DND-41 (cell line): ENCODE results near the gene EEF1AKMT2.

Experiments used
- EZH2 ChIP-seq: IDR thresholded peaks from 3 replicates; pipeline ENCODE4 v1.6.1; 2012; ENCODE audit warnings: borderline replicate concordance, low read depth, mild to moderate bottlenecking, moderate library complexity, low read length, inconsistent platforms; ENCODE audit not compliant: severe bottlenecking
- TF ChIP-seq, protein P1 (sequence below): IDR thresholded peaks from 2 replicates; pipeline ENCODE4 v1.5.1; 2012; ENCODE audit warnings: borderline replicate concordance, low read length, moderate library complexity, mild to moderate bottlenecking; ENCODE audit not compliant: poor library complexity, severe bottlenecking; ENCODE audit errors: extremely low read depth

DNA sequence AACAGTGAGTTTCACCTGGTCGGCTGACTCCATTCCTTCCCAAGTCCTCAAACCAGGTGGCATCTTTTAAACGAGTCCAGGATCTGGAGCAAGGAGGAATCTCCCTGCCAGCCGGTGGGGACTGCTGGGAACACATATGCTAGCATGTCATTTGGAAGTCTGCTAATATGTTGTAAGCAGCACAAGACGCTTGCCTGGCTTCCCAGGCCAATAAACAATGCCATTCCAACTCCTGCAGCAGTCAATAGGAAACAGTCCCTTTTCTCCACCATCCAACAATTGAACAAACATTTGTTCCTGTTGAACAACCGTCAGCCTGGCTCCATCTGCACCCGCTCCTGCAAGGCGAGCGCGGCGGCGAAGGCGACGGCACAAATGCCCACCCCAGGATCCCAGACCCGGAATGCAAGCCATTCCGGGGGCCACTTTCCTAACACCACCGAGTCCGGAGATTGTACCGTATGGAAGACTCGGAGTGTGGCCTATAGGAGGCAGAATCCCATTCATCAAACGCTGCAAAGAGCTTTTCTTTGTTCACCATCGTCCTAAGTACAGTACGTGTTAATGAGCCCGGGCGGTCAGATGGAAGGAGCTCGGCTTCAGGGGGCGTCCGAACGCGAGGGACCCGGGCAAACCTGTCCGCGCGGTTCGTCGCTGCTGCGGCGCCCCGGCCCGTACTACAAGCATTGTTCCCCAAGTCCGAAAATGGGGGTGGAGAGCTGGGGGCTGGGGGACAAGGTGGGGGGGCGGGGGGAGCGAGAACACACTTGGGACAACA, 49.1 kb downstream of the EEF1AKMT2 start:
- TF ChIP-seq, protein P1, sequence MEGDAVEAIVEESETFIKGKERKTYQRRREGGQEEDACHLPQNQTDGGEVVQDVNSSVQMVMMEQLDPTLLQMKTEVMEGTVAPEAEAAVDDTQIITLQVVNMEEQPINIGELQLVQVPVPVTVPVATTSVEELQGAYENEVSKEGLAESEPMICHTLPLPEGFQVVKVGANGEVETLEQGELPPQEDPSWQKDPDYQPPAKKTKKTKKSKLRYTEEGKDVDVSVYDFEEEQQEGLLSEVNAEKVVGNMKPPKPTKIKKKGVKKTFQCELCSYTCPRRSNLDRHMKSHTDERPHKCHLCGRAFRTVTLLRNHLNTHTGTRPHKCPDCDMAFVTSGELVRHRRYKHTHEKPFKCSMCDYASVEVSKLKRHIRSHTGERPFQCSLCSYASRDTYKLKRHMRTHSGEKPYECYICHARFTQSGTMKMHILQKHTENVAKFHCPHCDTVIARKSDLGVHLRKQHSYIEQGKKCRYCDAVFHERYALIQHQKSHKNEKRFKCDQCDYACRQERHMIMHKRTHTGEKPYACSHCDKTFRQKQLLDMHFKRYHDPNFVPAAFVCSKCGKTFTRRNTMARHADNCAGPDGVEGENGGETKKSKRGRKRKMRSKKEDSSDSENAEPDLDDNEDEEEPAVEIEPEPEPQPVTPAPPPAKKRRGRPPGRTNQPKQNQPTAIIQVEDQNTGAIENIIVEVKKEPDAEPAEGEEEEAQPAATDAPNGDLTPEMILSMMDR: peak; percentile 44
- TF ChIP-seq EZH2: no peak
